H1 (cell line): ENCODE results near the gene SNX13.

Source experiments
- CEBPB ChIP-seq: IDR thresholded peaks from 2 replicates; pipeline ENCODE4 v1.6.1; 2012; ENCODE audit warnings: low read depth, low read length
- CTCF ChIP-seq, 3 experiments: IDR thresholded peaks; 1 replicate in 2 of 3; 2 replicates in 1 of 3; pipeline versions ENCODE4 v1.5.1 to v1.6.1; 2011; ENCODE audit warnings: low read length in 3 of 3, mild to moderate bottlenecking in 3 of 3, inconsistent platforms in 2 of 3, low read depth in 1 of 3, moderate library complexity in 1 of 3; ENCODE audit not compliant: insufficient read depth in 1 of 3; ENCODE audit errors: control extremely low read depth in 1 of 3
- EP300 ChIP-seq, 2 experiments: IDR thresholded peaks; 1 replicate in 1 of 2; 2 replicates in 1 of 2; pipeline ENCODE4 v1.6.1; 2011 to 2012; ENCODE audit warnings: low read depth in 2 of 2, low read length in 2 of 2, mild to moderate bottlenecking in 2 of 2, borderline replicate concordance in 1 of 2, inconsistent platforms in 1 of 2, moderate library complexity in 1 of 2
- JUND ChIP-seq: IDR thresholded peaks from 2 replicates; pipeline ENCODE4 v1.6.1; 2011; ENCODE audit warnings: mild to moderate bottlenecking, improper control_type of control experiment, low read length
- KDM1A ChIP-seq: fragments of 200-600, 300-600 bp; sonication (generic); IDR thresholded peaks from 2 replicates; pipeline ENCODE4 v1.7.1; 2016; ENCODE audit warnings: mild to moderate bottlenecking, low read length, borderline replicate concordance
- POLR2AphosphoS5 ChIP-seq: IDR thresholded peaks from 2 replicates; pipeline ENCODE4 v1.6.1; 2011; ENCODE audit warnings: low read depth, low read length
- RAD21 ChIP-seq, 2 experiments: IDR thresholded peaks in 1 of 2; conservative IDR thresholded peaks in 1 of 2; 2 replicates each; pipeline ENCODE4 v1.6.1; 2011; ENCODE audit warnings: low read depth in 2 of 2, low read length in 2 of 2, improper control_type of control experiment in 1 of 2, inconsistent platforms in 1 of 2, mild to moderate bottlenecking in 1 of 2, moderate library complexity in 1 of 2

GRCh38 chr7:17807242-17807641 lies 133.1 kb downstream of the SNX13 start:
- TF ChIP-seq CEBPB (no peak), JUND (no peak), RAD21 (IDR thresholded peaks at IDR 0.05 in 1 of 2, conservative IDR thresholded peaks at IDR 0.05 in 1 of 2; ENCODE audit: low read depth in 2 of 2, low read length in 2 of 2) (no peak), POLR2AphosphoS5 (no peak), CTCF (IDR thresholded peaks at IDR 0.05; ENCODE audit: control extremely low read depth in 1 of 3, insufficient read depth in 1 of 3, low read depth in 1 of 3, low read length in 3 of 3) (no peak), EP300 (IDR thresholded peaks at IDR 0.05; ENCODE audit: borderline replicate concordance in 1 of 2, low read depth in 2 of 2, low read length in 2 of 2) (no peak), KDM1A (no peak)
